H7 (cell line): ENCODE results near the gene FAM229A. TPM values are rescaled to one million over a fixed set of nuclear protein-coding genes. Genes with fewer than 3 reads are reported as not detected.
"Not testable (repeated sequence)": the region's sequence is repeated elsewhere in the genome, so short reads cannot be mapped to it uniquely, and the experiment has no call there.

Experiments used
- DNase-seq: peaks from one replicate; pipeline ENCODE4 v3.0.0; 2012
- H3K27me3 ChIP-seq: 2 replicates; pipeline ENCODE4 v1.6.0; 2011; ENCODE audit warnings: mild to moderate bottlenecking, low read length; ENCODE audit not compliant: control insufficient read depth, insufficient read depth
- H3K36me3 ChIP-seq: replicated peaks from 2 replicates; pipeline ENCODE4 v1.5.1; 2011; ENCODE audit warnings: low read length; ENCODE audit not compliant: control insufficient read depth, insufficient read depth
- H3K4me3 ChIP-seq: 2 replicates; pipeline ENCODE4 v1.5.1; 2011; ENCODE audit warnings: low read depth, mild to moderate bottlenecking, control low read depth, low read length, moderate library complexity; ENCODE audit not compliant: insufficient read depth
- total RNA-seq: library from RNA; depleted of rRNA; stranded (reverse); fragments of >200 nt; shearing (Covaris generic); gene quantifications from 2 replicates; pipeline ENCODE4 v1.2.3, GENCODE V29; 2014

Gene FAM229A
- total RNA-seq, 1 experiment from 2014 or later = 4.0 TPM

GRCh38 chr1:32361674-32362473 is 411 bp downstream of the FAM229A start:
- DNase-seq = peak; percentile 91
- H3K27me3 ChIP-seq = peaks cover 23% of the 10 kb centered on the region
- peaks cover 10% of the 10 kb centered on the region for H3K36me3 ChIP-seq
- peak overlapping the region; percentile 45 for H3K4me3 ChIP-seq

GRCh38 chr1:32361308-32361673 is 994 bp downstream of the FAM229A start:
- Histone ChIP-seq H3K36me3 (peaks cover 9% of the 10 kb centered on the region), H3K4me3 (peak overlapping the region; percentile 45), H3K27me3 (peaks cover 23% of the 10 kb centered on the region)
- DNase-seq = peak; percentile 82

GRCh38 chr1:32358435-32358834 is 3.9 kb downstream of the FAM229A start:
- H3K27me3 ChIP-seq = peaks cover 23% of the 10 kb centered on the region
- no peak overlapping the region for H3K4me3 ChIP-seq
- no peak for DNase-seq
- H3K36me3 ChIP-seq = no peaks in the 10 kb centered on the region; the same call in 1 of the 2 replicates

- Histone ChIP-seq H3K36me3 (no peaks in the 10 kb centered on the region; the same call in 1 of the 2 replicates), H3K4me3 (no peak overlapping the region), H3K27me3 (peaks cover 23% of the 10 kb centered on the region)
- DNase-seq = no peak
Observed at GRCh38 chr1:32357614-32358013, 4.7 kb downstream of the FAM229A start.

- Histone ChIP-seq H3K4me3 (no peak overlapping the region), H3K36me3 (no peaks in the 10 kb centered on the region; the same call in 1 of the 2 replicates), H3K27me3 (peaks cover 12% of the 10 kb centered on the region)
- no peak for DNase-seq
Observed at GRCh38 chr1:32356478-32356877, 5.8 kb downstream of the FAM229A start.

DNA sequence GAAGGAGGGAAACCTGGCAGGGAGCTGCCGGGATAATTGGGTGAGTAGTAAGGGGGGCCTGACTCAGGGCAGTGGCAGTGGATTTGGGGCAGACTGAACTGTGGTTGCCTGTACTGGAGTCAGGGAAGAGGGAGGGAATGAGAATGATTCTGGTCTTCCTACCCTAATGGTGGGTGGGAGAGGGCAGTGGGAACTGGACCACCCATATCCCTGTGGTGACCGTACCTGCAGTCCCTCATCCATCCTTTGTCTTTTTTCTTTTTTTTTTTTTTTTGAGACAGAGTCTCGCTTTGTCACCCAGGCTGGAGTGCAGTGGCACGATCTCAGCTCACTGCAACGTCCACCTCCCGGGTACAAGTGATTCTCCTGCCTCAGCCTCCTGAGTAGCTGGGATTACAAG is 6.5 kb downstream of the FAM229A start:
- not testable (repeated sequence) for H3K27me3 ChIP-seq, H3K36me3 ChIP-seq, DNase-seq, H3K4me3 ChIP-seq

- Histone ChIP-seq H3K4me3 (no peak overlapping the region), H3K27me3 (peaks cover 6% of the 10 kb centered on the region), H3K36me3 (no peaks in the 10 kb centered on the region)
- no peak for DNase-seq
Observed at GRCh38 chr1:32353886-32354570, 8.3 kb downstream of the FAM229A start.

DNA sequence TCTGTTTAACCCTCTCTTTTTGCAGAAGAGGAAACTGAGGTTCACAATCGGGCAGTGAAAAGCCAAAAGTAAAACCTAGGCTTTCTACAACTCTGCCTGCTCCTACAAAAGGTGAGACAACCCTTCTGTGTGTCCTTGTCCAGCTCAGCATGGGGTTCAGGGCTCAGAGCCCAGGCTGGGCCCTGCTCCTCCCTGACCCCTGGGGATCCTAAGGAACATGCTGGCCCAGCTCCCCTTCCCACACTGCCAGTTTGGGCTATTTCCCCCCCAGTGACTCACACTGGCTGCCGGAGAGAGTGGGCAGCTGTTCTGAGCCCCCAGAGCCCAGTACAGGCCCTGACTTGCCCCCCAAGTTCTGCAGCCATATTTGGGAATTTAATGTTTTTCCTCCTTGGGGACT is 8.9 kb downstream of the FAM229A start:
- no peak for DNase-seq
- Histone ChIP-seq H3K27me3 (peaks cover 7% of the 10 kb centered on the region), H3K4me3 (no peak overlapping the region), H3K36me3 (no peaks in the 10 kb centered on the region)

DNA sequence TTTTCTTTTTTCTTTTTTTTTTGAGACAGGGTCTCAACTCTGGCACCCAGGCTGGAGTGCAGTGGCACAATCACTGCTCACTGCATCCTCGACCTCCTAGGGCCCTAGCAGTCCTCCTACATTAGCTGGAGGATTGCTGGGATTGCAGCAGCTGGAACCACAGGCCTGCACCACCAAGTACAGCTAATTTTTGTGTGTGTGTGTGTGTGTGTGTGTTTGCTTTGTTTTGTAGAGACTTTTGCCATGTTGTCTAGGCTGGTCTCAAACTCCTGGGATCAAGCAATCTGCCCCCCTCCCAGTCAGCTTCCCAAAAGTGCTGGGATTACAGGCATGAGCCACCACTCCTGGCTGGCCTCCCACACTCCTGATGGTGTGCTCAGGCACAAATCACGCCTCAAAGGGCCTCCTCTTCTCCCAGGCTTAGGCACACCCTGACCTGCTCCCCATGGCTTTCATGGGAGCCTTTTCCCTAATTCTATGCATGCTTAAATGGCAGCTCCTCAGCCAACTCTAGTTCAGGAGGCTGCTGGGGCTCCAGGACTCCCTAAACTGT is 9.4 kb downstream of the FAM229A start:
- H3K36me3 ChIP-seq = no peaks in the 10 kb centered on the region
- no peak for DNase-seq
- H3K27me3 ChIP-seq = peaks cover 9% of the 10 kb centered on the region
- no peak overlapping the region for H3K4me3 ChIP-seq

- peak overlapping the region; percentile 69 for H3K4me3 ChIP-seq
- peaks cover 9% of the 10 kb centered on the region for H3K27me3 ChIP-seq
- DNase-seq = peak; percentile 47
- H3K36me3 ChIP-seq = no peaks in the 10 kb centered on the region
Observed at GRCh38 chr1:32352239-32352745, 10.0 kb downstream of the FAM229A start.

DNA sequence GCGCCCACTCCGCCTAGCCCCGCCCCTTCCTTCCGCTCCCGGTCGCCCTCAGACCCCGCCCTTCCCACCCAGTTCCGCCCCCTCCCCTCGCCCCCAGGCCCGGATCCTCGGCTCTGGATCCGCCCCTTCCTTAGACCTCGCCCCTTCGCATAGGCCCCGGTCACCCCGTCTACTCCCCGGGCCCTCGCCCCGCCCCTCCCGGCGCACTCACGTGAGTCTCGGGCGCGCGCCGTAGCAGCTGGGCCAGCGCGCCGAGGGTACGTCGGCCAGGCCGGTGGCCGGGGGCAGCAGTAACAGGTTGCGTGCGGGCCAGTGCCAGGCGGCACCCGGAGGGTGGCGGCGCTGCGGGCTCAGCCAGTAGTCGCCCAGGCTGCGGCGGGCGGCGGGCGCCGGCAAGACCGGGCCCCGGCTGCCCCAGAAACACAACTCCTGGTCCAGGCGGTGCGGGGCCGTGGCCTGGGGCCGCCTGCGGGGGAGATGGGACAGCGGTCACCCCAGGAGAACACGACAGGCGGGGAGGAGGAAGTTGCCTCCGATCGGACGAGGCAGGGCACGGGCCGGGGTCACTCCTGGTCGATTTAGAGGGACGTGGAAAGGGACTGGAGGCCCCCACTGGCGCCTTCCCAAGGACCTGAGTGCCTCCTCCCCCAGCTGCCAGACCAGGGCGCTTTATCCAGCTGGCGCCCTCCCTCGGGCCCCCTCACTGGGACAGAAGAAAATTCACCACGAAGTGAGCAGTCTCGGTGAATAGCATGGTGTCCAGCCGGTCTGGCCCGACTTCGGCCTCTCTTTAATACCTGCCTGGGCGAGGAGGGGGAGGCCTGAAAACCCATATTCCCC is 10.7 kb downstream of the FAM229A start:
- Histone ChIP-seq H3K36me3 (no peaks in the 10 kb centered on the region), H3K27me3 (peaks cover 9% of the 10 kb centered on the region), H3K4me3 (peak overlapping the region; percentile 69)
- DNase-seq = peak; percentile 100

DNA sequence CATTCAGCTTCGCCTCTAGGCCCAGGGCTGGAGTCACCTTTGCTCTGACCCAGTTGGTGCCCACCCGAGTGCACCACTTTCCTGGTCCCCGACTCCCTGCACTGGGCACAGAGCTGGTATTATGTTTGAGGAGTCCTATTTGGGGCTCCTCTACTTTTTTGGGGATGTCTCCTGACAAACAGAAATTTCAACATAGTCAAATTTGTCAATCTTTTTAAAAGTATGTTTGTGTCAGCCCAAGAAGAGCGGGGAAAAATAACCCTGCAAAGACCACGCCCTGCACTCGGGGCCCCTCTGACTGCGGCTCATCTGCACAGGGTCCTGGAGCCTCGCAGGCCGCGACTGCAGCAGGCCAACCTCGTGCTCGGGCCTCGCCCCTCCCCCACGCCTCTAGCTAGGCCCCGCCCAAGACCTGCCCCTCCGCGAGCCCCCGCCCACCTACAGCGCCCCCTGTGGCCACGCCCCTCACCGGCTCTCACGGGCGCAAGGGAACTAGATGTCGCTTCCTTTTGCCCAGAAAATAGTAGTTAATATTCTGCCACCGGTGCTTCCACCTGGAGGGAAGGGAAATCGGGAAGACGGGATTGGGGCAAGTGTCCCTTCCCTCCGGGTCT is 11.4 kb downstream of the FAM229A start:
- peak overlapping the region; percentile 62 for H3K4me3 ChIP-seq
- DNase-seq = peak; percentile 98
- peaks cover 9% of the 10 kb centered on the region for H3K27me3 ChIP-seq
- no peaks in the 10 kb centered on the region for H3K36me3 ChIP-seq

DNA sequence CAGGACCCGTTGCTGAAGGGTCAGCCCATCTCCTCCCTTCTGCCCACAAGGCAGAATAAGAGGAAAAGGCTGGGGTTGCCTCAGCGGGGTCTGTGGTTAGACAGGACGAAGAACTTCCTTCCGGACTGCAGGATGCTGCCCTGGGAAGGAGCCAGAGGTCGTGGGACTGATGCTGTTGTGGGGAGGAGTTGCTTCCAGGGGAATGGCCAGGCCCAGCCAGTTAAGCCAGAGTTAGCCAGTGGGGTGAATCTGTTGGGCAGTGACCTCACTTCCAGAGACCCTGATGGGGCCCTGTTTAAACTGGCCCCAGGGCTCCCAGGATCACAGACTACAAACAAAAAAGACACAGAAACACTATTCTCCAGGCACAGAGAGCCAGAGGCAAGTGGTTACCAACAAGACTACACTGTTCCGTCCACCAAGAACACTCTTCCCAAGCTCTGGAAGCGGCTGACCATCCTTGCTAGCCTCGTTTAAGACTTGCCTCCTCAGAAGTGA is 13.0 kb downstream of the FAM229A start:
- Histone ChIP-seq H3K4me3 (no peak overlapping the region), H3K36me3 (no peaks in the 10 kb centered on the region), H3K27me3 (peaks cover 11% of the 10 kb centered on the region)
- DNase-seq = no peak
